Vagina (tissue), 2 donors: ENCODE results near the gene TMEM222.

Experiments used
- POLR2A ChIP-seq, 2 donors: fragments of 450-650 bp; IDR thresholded peaks; one replicate each; pipeline ENCODE4 v1.6.1; 2017; ENCODE audit warnings: antibody characterized with exemption in 2 of 2, mild to moderate bottlenecking in 2 of 2, moderate library complexity in 2 of 2
- POLR2AphosphoS5 ChIP-seq, 2 donors: sonication (generic); formaldehyde crosslinking; IDR thresholded peaks; one replicate each; pipeline ENCODE4 v1.9.0; 2017; ENCODE audit warnings: antibody characterized with exemption in 2 of 2, mild to moderate bottlenecking in 2 of 2, low read depth in 1 of 2; ENCODE audit not compliant: insufficient read depth in 1 of 2
- TF ChIP-seq, protein P1 (sequence below), 3 experiments: fragments of 450-650 bp in 2 of 3; fragments of 200-600 bp in 1 of 3; sonication (generic) in 1 of 3; IDR thresholded peaks; one replicate each; pipeline ENCODE4 v1.5.1; 2017 to 2019; ENCODE audit warnings: antibody characterized with exemption in 3 of 3, mild to moderate bottlenecking in 2 of 3, moderate library complexity in 2 of 3

- TF ChIP-seq, protein P1, sequence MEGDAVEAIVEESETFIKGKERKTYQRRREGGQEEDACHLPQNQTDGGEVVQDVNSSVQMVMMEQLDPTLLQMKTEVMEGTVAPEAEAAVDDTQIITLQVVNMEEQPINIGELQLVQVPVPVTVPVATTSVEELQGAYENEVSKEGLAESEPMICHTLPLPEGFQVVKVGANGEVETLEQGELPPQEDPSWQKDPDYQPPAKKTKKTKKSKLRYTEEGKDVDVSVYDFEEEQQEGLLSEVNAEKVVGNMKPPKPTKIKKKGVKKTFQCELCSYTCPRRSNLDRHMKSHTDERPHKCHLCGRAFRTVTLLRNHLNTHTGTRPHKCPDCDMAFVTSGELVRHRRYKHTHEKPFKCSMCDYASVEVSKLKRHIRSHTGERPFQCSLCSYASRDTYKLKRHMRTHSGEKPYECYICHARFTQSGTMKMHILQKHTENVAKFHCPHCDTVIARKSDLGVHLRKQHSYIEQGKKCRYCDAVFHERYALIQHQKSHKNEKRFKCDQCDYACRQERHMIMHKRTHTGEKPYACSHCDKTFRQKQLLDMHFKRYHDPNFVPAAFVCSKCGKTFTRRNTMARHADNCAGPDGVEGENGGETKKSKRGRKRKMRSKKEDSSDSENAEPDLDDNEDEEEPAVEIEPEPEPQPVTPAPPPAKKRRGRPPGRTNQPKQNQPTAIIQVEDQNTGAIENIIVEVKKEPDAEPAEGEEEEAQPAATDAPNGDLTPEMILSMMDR (IDR thresholded peaks at IDR 0.05): no peak
- TF ChIP-seq POLR2A (IDR thresholded peaks at IDR 0.05) (no peak), POLR2AphosphoS5 (IDR thresholded peaks at IDR 0.05; ENCODE audit: insufficient read depth in 1 of 2, low read depth in 1 of 2) (no peak)
These were observed 3.8 kb upstream of the TMEM222 start for GRCh38 chr1:27318136-27318535.
